Measurements from ENCODE around the gene IYD. TPM values are rescaled to one million over a fixed set of nuclear protein-coding genes. Genes with fewer than 3 reads are reported as not detected.
A peak's percentile ranks its signal among the peaks of the same experiment; 100 is the strongest.

Gene IYD
- total and polyA plus RNA-seq, 2 donors from 2014 or later, result 2.3 to 6.0 TPM

- DNase-seq (no peak), FAIRE-seq (no peak)
- H3K4me3 ChIP-seq (ENCODE audit: low read length in 3 of 3), result no peak overlapping the region
- no peaks in the 10 kb centered on the region for H3K36me3 ChIP-seq (ENCODE audit: control insufficient read depth in 2 of 3, insufficient read depth in 3 of 3, low read length in 3 of 3)
- no peaks in the 10 kb centered on the region for H3K27me3 ChIP-seq (ENCODE audit: control insufficient read depth, insufficient read depth, low read length)
- no peak overlapping the region for H3K9ac ChIP-seq (ENCODE audit: low read length in 3 of 3)
- no peak for TF ChIP-seq CTCF (IDR thresholded peaks at IDR 0.05; ENCODE audit: borderline replicate concordance, extremely low read depth, insufficient read depth)
- H3K27ac ChIP-seq (ENCODE audit: low read depth in 2 of 2, low read length in 2 of 2), result no peak overlapping the region
- intact Hi-C loops (cut with DNase I), result no loop called here
- H3K4me1 ChIP-seq (ENCODE audit: control insufficient read depth in 2 of 3, insufficient read depth in 2 of 3, low read depth in 1 of 3, low read length in 3 of 3), result peaks cover 12 to 23% (median 18%) of the 10 kb centered on the region in 3 donors
- H3K9me3 ChIP-seq (ENCODE audit: control insufficient read depth in 2 of 3, insufficient read depth in 1 of 3, low read length in 3 of 3), result no peaks in the 10 kb centered on the region
Measured at GRCh38 chr6:150406948-150407347, 38.1 kb downstream of the IYD start.

DNA sequence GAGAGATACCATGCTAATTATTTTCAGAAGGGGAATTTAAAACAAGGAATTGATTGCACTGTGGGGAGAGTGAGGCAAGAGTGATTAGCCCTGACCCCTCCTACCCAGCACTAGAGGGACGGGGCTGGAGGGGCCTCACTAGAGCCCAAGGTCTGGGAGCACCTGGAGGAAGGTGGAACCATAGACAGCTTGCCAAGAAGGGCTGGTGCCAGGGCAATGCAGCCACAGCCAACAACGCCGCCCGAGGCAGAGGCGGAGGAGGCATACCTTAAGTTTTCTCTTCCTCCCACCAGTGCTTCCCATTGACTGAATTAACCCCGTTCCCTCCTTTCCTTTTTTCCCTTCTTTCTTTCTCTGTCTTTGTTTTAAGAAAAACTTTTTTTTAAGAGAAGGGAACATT is 40.0 kb downstream of the IYD start:
- FAIRE-seq, result no peak
- Histone ChIP-seq H3K27me3 (ENCODE audit: control insufficient read depth, insufficient read depth, low read length) (no peaks in the 10 kb centered on the region), H3K4me3 (ENCODE audit: low read length in 3 of 3) (no peak overlapping the region), H3K4me1 (ENCODE audit: control insufficient read depth in 2 of 3, insufficient read depth in 2 of 3, low read depth in 1 of 3, low read length in 3 of 3) (peaks cover 12 to 20% (median 14%) of the 10 kb centered on the region in 3 donors), H3K9ac (ENCODE audit: low read length in 3 of 3) (no peak overlapping the region), H3K27ac (ENCODE audit: low read depth in 2 of 2, low read length in 2 of 2) (peak overlapping the region in 1 of 2 donors; percentile 26), H3K9me3 (ENCODE audit: control insufficient read depth in 2 of 3, insufficient read depth in 1 of 3, low read length in 3 of 3) (no peaks in the 10 kb centered on the region), H3K36me3 (ENCODE audit: control insufficient read depth in 2 of 3, insufficient read depth in 3 of 3, low read length in 3 of 3) (no peaks in the 10 kb centered on the region)
- DNase-seq, result no peak
- intact Hi-C loops (cut with DNase I), result no loop called here
- no peak for TF ChIP-seq CTCF (IDR thresholded peaks at IDR 0.05; ENCODE audit: borderline replicate concordance, extremely low read depth, insufficient read depth)

- DNase-seq (peak; percentile 59 to 87 (median 74)), FAIRE-seq (no peak)
- intact Hi-C loops (cut with DNase I), result loop anchor here (10.0 kb wide), 1 partner anchor 405 kb away; no protein-coding TSS in a partner anchor
- no peaks in the 10 kb centered on the region for H3K36me3 ChIP-seq (ENCODE audit: control insufficient read depth in 2 of 3, insufficient read depth in 3 of 3, low read length in 3 of 3)
- peak overlapping the region in 1 of 2 donors; percentile 49 for H3K27ac ChIP-seq (ENCODE audit: low read depth in 2 of 2, low read length in 2 of 2)
- no peaks in the 10 kb centered on the region for H3K27me3 ChIP-seq (ENCODE audit: control insufficient read depth, insufficient read depth, low read length)
- peak overlapping the region in 1 of 3 donors; percentile 16 for H3K9ac ChIP-seq (ENCODE audit: low read length in 3 of 3)
- H3K4me3 ChIP-seq (ENCODE audit: low read length in 3 of 3), result no peak overlapping the region
- H3K9me3 ChIP-seq (ENCODE audit: control insufficient read depth in 2 of 3, insufficient read depth in 1 of 3, low read length in 3 of 3), result no peaks in the 10 kb centered on the region
- no peak for TF ChIP-seq CTCF (IDR thresholded peaks at IDR 0.05; ENCODE audit: borderline replicate concordance, extremely low read depth, insufficient read depth)
- peaks cover 12 to 20% (median 14%) of the 10 kb centered on the region in 3 donors for H3K4me1 ChIP-seq (ENCODE audit: control insufficient read depth in 2 of 3, insufficient read depth in 2 of 3, low read depth in 1 of 3, low read length in 3 of 3)
Measured at GRCh38 chr6:150409576-150410066, 40.8 kb downstream of the IYD start.

- Histone ChIP-seq H3K9me3 (ENCODE audit: control insufficient read depth in 2 of 3, insufficient read depth in 1 of 3, low read length in 3 of 3) (no peaks in the 10 kb centered on the region), H3K4me1 (ENCODE audit: control insufficient read depth in 2 of 3, insufficient read depth in 2 of 3, low read depth in 1 of 3, low read length in 3 of 3) (peaks cover 12 to 20% (median 14%) of the 10 kb centered on the region in 3 donors), H3K27me3 (ENCODE audit: control insufficient read depth, insufficient read depth, low read length) (no peaks in the 10 kb centered on the region), H3K36me3 (ENCODE audit: control insufficient read depth in 2 of 3, insufficient read depth in 3 of 3, low read length in 3 of 3) (no peaks in the 10 kb centered on the region), H3K9ac (ENCODE audit: low read length in 3 of 3) (no peak overlapping the region), H3K27ac (ENCODE audit: low read depth in 2 of 2, low read length in 2 of 2) (peak overlapping the region in 1 of 2 donors; percentile 8), H3K4me3 (ENCODE audit: low read length in 3 of 3) (no peak overlapping the region)
- FAIRE-seq, result no peak
- intact Hi-C loops (cut with DNase I), result loop anchor here (10.0 kb wide), 1 partner anchor 404 kb away; no protein-coding TSS in a partner anchor
- DNase-seq, result peak in 3 of 5 donors; percentile 42 to 85 (median 84)
- no peak for TF ChIP-seq CTCF (IDR thresholded peaks at IDR 0.05; ENCODE audit: borderline replicate concordance, extremely low read depth, insufficient read depth)
Measured at GRCh38 chr6:150410399-150410798, 41.6 kb downstream of the IYD start.
